Naive thymus-derived CD4-positive, alpha-beta T cell (primary cell): ENCODE results near the gene SREBF2. TPM values are rescaled to one million over a fixed set of nuclear protein-coding genes. Genes with fewer than 3 reads are reported as not detected.

Source experiments
- ATAC-seq: fragments of 150-1000 bp; cut with Tn5 transposase; 2 replicates; pipeline ENCODE4 v1.10.0; 2021; ENCODE audit warnings: mild to moderate bottlenecking, moderate library complexity
- CTCF ChIA-PET: fragments of 350-600 bp; sonication (Branson Sonifier 250); formaldehyde crosslinking; loops from one replicate; lab custom pipeline; 2021; ENCODE audit warnings: antibody characterized with exemption; lab: Charles Lee
- POLR2A ChIA-PET: fragments of 350-600 bp; sonication (Branson Sonifier 250); formaldehyde crosslinking; loops from one replicate; lab custom pipeline; 2021; ENCODE audit warnings: antibody characterized with exemption, inconsistent platforms; lab: Charles Lee
- DNase-seq, 9 donors: peaks; one replicate each; pipeline versions ENCODE4 v3.0.0 to v3.0.0-alpha.2; 2020 to 2022; ENCODE audit warnings: mixed read lengths in 1 of 9
- H3K27ac ChIP-seq: one replicate; pipeline ENCODE4 v1.7.0; 2013; ENCODE audit warnings: mild to moderate bottlenecking, low read depth, low read length, moderate library complexity
- H3K27me3 ChIP-seq, 2 donors: one replicate each; pipeline ENCODE4 v1.7.0; 2013; ENCODE audit warnings: low read length in 2 of 2, mild to moderate bottlenecking in 2 of 2, moderate library complexity in 2 of 2; ENCODE audit not compliant: control insufficient read depth in 2 of 2, insufficient read depth in 2 of 2
- H3K36me3 ChIP-seq, 3 experiments: 1 replicate in 2 of 3; 2 replicates in 1 of 3; pipeline ENCODE4 v1.7.0; 2013; ENCODE audit warnings: low read length in 3 of 3, mild to moderate bottlenecking in 3 of 3, moderate library complexity in 1 of 3; ENCODE audit not compliant: insufficient read depth in 3 of 3, control insufficient read depth in 2 of 3
- H3K4me1 ChIP-seq, 2 donors: one replicate each; pipeline ENCODE4 v1.7.0; 2013; ENCODE audit warnings: low read length in 2 of 2, mild to moderate bottlenecking in 2 of 2, moderate library complexity in 1 of 2; ENCODE audit not compliant: control insufficient read depth in 2 of 2, insufficient read depth in 2 of 2
- H3K4me3 ChIP-seq: 2 replicates; pipeline ENCODE4 v1.7.0; 2013; ENCODE audit warnings: mild to moderate bottlenecking, low read length
- H3K9me3 ChIP-seq, 3 experiments: 1 replicate in 2 of 3; 2 replicates in 1 of 3; pipeline ENCODE4 v1.7.0; 2013; ENCODE audit warnings: low read length in 3 of 3; ENCODE audit not compliant: control insufficient read depth in 2 of 3
- H3K27ac Mint-ChIP-seq, 9 donors: one replicate each; pipeline ENCODE4 v1.8.0; 2020 to 2022; ENCODE audit warnings: mixed read lengths in 9 of 9, mild to moderate bottlenecking in 8 of 9, moderate library complexity in 5 of 9, inconsistent platforms in 2 of 9
- H3K27me3 Mint-ChIP-seq, 5 donors: one replicate each; pipeline ENCODE4 v1.8.0; 2021 to 2022; ENCODE audit warnings: mixed read lengths in 5 of 5, mild to moderate bottlenecking in 1 of 5
- H3K36me3 Mint-ChIP-seq, 5 donors: one replicate each; pipeline ENCODE4 v1.8.0; 2020 to 2022; ENCODE audit warnings: mixed read lengths in 5 of 5, mild to moderate bottlenecking in 3 of 5, inconsistent platforms in 1 of 5
- H3K4me1 Mint-ChIP-seq, 7 donors: one replicate each; pipeline ENCODE4 v1.8.0; 2020 to 2022; ENCODE audit warnings: mixed read lengths in 7 of 7, mild to moderate bottlenecking in 3 of 7, inconsistent platforms in 1 of 7
- H3K4me3 Mint-ChIP-seq, 10 donors: one replicate each; pipeline ENCODE4 v1.8.0; 2020 to 2022; ENCODE audit warnings: mild to moderate bottlenecking in 10 of 10, mixed read lengths in 10 of 10, moderate library complexity in 6 of 10, inconsistent platforms in 2 of 10
- H3K9me3 Mint-ChIP-seq, 11 donors: one replicate each; pipeline ENCODE4 v1.8.0; 2020 to 2022; ENCODE audit warnings: mixed read lengths in 11 of 11, mild to moderate bottlenecking in 4 of 11, inconsistent platforms in 1 of 11, moderate library complexity in 1 of 11
- intact Hi-C, 2 donors: fragments of 100-400 bp; cut with micrococcal nuclease; formaldehyde crosslinking; loops; one replicate each; pipeline ENCODE4 v1.15.1; 2023
- polyA plus RNA-seq, 2 donors: library from polyadenylated mRNA; unstranded; fragments of 300-500 nt; fragmentation: Illumina TruSeq; gene quantifications; one replicate each; pipeline ENCODE4 v1.2.3, GENCODE V29; 2021
- total RNA-seq, 6 experiments: library from RNA in 5 of 6; stranded (reverse) in 5 of 6; gene quantifications; 1 replicate in 5 of 6; 2 replicates in 1 of 6; pipeline ENCODE4 v1.2.3 and lab custom pipeline; 2021 to 2026

Gene SREBF2
- total and polyA plus RNA-seq, 7 experiments from 2014 or later, result 17.4 to 117 (median 84.0) TPM

DNA sequence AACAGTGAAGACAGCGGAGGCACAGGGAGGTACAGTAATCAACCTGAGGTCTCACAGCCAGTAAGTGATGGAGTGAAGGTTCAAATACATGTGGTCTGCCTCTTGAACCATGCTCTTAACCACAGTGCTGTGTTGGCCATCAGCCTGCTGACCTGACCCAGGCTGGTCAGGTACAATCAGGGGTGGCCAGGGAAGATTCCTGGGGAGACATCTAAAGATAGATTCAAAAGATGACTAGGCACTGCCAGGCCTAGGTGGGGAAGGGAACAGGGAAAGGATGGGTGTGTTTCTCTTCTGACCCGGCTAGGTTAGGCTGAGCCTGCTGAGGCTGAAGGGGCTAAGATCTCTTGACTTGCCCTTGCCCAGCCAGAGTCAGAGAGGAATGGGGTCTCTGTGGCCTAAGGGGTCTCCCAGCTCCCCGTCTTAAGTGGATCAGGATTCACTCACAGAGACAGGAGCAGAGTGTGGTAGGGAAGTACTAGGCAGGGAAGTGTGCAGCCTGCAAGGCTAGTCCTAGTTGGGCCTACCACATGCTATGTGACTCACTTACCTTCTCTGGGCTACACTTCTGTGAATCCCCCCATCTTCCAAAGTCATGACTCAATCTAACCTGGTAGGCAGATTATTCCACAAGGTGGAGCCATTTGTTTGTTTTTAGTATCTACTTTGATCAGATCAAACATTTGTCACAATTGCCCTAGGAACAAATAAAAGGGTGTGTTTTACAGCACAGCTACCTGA, 10.4 kb upstream of the SREBF2 start:
- no peaks in the 10 kb centered on the region for H3K27me3 Mint-ChIP-seq
- Histone ChIP-seq H3K27me3 (no peaks in the 10 kb centered on the region), H3K36me3 (peaks cover 0 to 25% (median 0%) of the 10 kb centered on the region in 3 experiments), H3K4me1 (no peaks in the 10 kb centered on the region), H3K4me3 (no peak overlapping the region), H3K9me3 (no peaks in the 10 kb centered on the region), H3K27ac (peak overlapping the region; percentile 4)
- POLR2A ChIA-PET, result interaction anchor here (0.5 to 2.9 kb wide), 4 partner anchors 9 to 630 kb away, joined by 3 to 11 read pairs (median 6); partner anchors contain the start of gene SREBF2
- peak overlapping the region; percentile 35 to 90 (median 76) for H3K27ac Mint-ChIP-seq
- no peak overlapping the region for H3K4me3 Mint-ChIP-seq
- peaks cover 0 to 20% (median 7%) of the 10 kb centered on the region in 5 donors for H3K36me3 Mint-ChIP-seq
- intact Hi-C loops, result loop anchor here (1.0 to 2.0 kb wide), 6 partner anchors 11 to 614 kb away; partner anchors contain the start of gene SREBF2 (in 1 of the 2)
- CTCF ChIA-PET, result interaction anchor here (0.6 to 1.9 kb wide), 22 partner anchors 8 to 134 kb away, joined by 3 to 15 read pairs (median 3); partner anchors contain the start of genes CENPM, MEI1 and SREBF2
- peaks cover 0 to 1% (median 0%) of the 10 kb centered on the region in 11 donors for H3K9me3 Mint-ChIP-seq
- peak; percentile 87 for ATAC-seq
- peaks cover 5 to 33% (median 15%) of the 10 kb centered on the region in 7 donors for H3K4me1 Mint-ChIP-seq
- peak in 8 of 9 donors; percentile 30 to 78 (median 70) for DNase-seq

GRCh38 chr22:41823797-41824196, 9.1 kb upstream of the SREBF2 start:
- intact Hi-C loops, result loop anchor here in 1 of 2 donors (2.0 kb wide), 1 partner anchor 613 kb away; no protein-coding TSS in a partner anchor
- ATAC-seq, result no peak
- peak overlapping the region; percentile 6 to 74 (median 56) for H3K27ac Mint-ChIP-seq
- Histone ChIP-seq H3K4me3 (no peak overlapping the region), H3K9me3 (no peaks in the 10 kb centered on the region), H3K27ac (no peak overlapping the region), H3K4me1 (no peaks in the 10 kb centered on the region), H3K36me3 (peaks cover 0 to 25% (median 0%) of the 10 kb centered on the region in 3 experiments), H3K27me3 (no peaks in the 10 kb centered on the region)
- peaks cover 0 to 20% (median 4%) of the 10 kb centered on the region in 5 donors for H3K36me3 Mint-ChIP-seq
- H3K27me3 Mint-ChIP-seq, result no peaks in the 10 kb centered on the region
- H3K4me1 Mint-ChIP-seq, result peaks cover 5 to 41% (median 15%) of the 10 kb centered on the region in 7 donors
- peaks cover 0 to 1% (median 0%) of the 10 kb centered on the region in 11 donors for H3K9me3 Mint-ChIP-seq
- CTCF ChIA-PET, result no interaction called here
- POLR2A ChIA-PET, result interaction anchor here (0.6 to 1.2 kb wide), 2 partner anchors 103 to 115 kb away, joined by 3 read pairs; partner anchors contain the start of gene TNFRSF13C
- no peak for DNase-seq
- no peak overlapping the region for H3K4me3 Mint-ChIP-seq

- H3K36me3 ChIP-seq, result peaks cover 0 to 25% (median 0%) of the 10 kb centered on the region in 3 experiments
- no peaks in the 10 kb centered on the region for H3K27me3 ChIP-seq
- Mint-ChIP-seq H3K36me3 (peaks cover 0 to 25% (median 4%) of the 10 kb centered on the region in 5 donors), H3K27ac (peak overlapping the region in 6 of 9 donors; percentile 28 to 79 (median 58)), H3K4me3 (no peak overlapping the region), H3K27me3 (no peaks in the 10 kb centered on the region), H3K4me1 (peaks cover 5 to 44% (median 15%) of the 10 kb centered on the region in 7 donors), H3K9me3 (peaks cover 0 to 2% (median 0%) of the 10 kb centered on the region in 11 donors)
- intact Hi-C loops, result no loop called here
- no peak overlapping the region for H3K4me3 ChIP-seq
- H3K9me3 ChIP-seq, result no peaks in the 10 kb centered on the region
- no peak for DNase-seq
- no peak overlapping the region for H3K27ac ChIP-seq
- POLR2A ChIA-PET, result interaction anchor here (3.3 kb wide), 1 partner anchor 114 kb away, joined by 17 read pairs; no protein-coding TSS in a partner anchor
- ATAC-seq, result no peak
- H3K4me1 ChIP-seq, result no peaks in the 10 kb centered on the region
- CTCF ChIA-PET, result interaction anchor here (0.6 to 1.7 kb wide), 3 partner anchors 13 to 115 kb away, joined by 3 to 7 read pairs (median 4); no protein-coding TSS in a partner anchor
Measured at GRCh38 chr22:41825376-41825775, 7.5 kb upstream of the SREBF2 start.

DNA sequence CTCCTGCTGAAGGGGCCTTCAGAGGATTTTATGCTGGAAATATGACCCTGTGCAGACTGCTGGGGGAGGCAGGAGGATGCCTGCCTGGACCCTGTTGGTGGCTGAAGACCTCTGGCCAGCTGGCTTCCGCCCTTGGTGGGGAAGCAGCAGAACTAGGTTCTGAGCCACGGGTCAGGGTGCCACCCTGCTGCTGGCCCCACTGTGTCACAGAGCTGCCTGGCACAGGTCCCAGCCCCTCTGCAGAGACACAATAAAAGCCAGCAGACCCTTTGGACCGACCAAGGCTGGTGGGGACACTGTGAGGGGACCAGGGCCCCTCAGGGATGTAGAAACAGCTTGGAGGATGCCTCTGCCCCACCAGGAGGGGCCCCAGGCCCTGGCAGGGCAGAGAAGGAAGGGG, 6.9 kb upstream of the SREBF2 start:
- CTCF ChIA-PET, result interaction anchor here (0.6 to 1.7 kb wide), 3 partner anchors 12 to 115 kb away, joined by 3 to 7 read pairs (median 4); no protein-coding TSS in a partner anchor
- POLR2A ChIA-PET, result interaction anchor here (0.8 to 3.3 kb wide), 2 partner anchors 36 to 114 kb away, joined by 3 to 17 read pairs; no protein-coding TSS in a partner anchor
- H3K9me3 Mint-ChIP-seq, result peaks cover 0 to 2% (median 0%) of the 10 kb centered on the region in 11 donors
- H3K36me3 Mint-ChIP-seq, result peaks cover 0 to 27% (median 4%) of the 10 kb centered on the region in 5 donors
- H3K27me3 Mint-ChIP-seq, result no peaks in the 10 kb centered on the region
- no peaks in the 10 kb centered on the region for H3K4me1 ChIP-seq
- no peak overlapping the region for H3K4me3 Mint-ChIP-seq
- ATAC-seq, result no peak
- no peak overlapping the region for H3K27ac ChIP-seq
- H3K4me3 ChIP-seq, result no peak overlapping the region
- intact Hi-C loops, result no loop called here
- peak overlapping the region in 3 of 9 donors; percentile 8 to 71 (median 67) for H3K27ac Mint-ChIP-seq
- no peaks in the 10 kb centered on the region for H3K27me3 ChIP-seq
- DNase-seq, result no peak
- H3K36me3 ChIP-seq, result peaks cover 0 to 25% (median 0%) of the 10 kb centered on the region in 3 experiments
- H3K4me1 Mint-ChIP-seq, result peaks cover 5 to 42% (median 15%) of the 10 kb centered on the region in 7 donors
- no peaks in the 10 kb centered on the region for H3K9me3 ChIP-seq

- intact Hi-C loops, result no loop called here
- Histone ChIP-seq H3K4me3 (no peak overlapping the region), H3K27me3 (no peaks in the 10 kb centered on the region), H3K36me3 (peaks cover 0 to 25% (median 0%) of the 10 kb centered on the region in 3 experiments), H3K27ac (no peak overlapping the region), H3K4me1 (no peaks in the 10 kb centered on the region), H3K9me3 (no peaks in the 10 kb centered on the region)
- DNase-seq, result no peak
- Mint-ChIP-seq H3K27ac (peak overlapping the region in 6 of 9 donors; percentile 24 to 77 (median 48)), H3K9me3 (peaks cover 0 to 2% (median 0%) of the 10 kb centered on the region in 11 donors), H3K4me1 (peaks cover 5 to 46% (median 19%) of the 10 kb centered on the region in 7 donors), H3K36me3 (peaks cover 0 to 31% (median 4%) of the 10 kb centered on the region in 5 donors), H3K4me3 (no peak overlapping the region), H3K27me3 (no peaks in the 10 kb centered on the region)
- ChIA-PET POLR2A (interaction anchor here (0.8 to 3.3 kb wide), 2 partner anchors 35 to 113 kb away, joined by 3 to 17 read pairs; no protein-coding TSS in a partner anchor), CTCF (interaction anchor here (1.0 to 1.7 kb wide), 4 partner anchors 31 to 114 kb away, joined by 3 to 7 read pairs (median 4); no protein-coding TSS in a partner anchor)
- ATAC-seq, result no peak
Measured at GRCh38 chr22:41826430-41827383, 6.2 kb upstream of the SREBF2 start.
